K562 (cell line): ENCODE measurements around the gene RPUSD1. TPM values are rescaled to one million over a fixed set of nuclear protein-coding genes. Genes with fewer than 3 reads are reported as not detected.

Experiments
- BMI1 ChIP-seq: fragments of 150-350 bp; IDR thresholded peaks from 2 replicates; pipeline ENCODE4 v1.6.1; 2014; ENCODE audit warnings: low read length
- BRF1 ChIP-seq: IDR thresholded peaks from 3 replicates; pipeline ENCODE4 v1.6.1; 2011; ENCODE audit warnings: borderline replicate concordance, mild to moderate bottlenecking; ENCODE audit not compliant: insufficient read length; ENCODE audit errors: extremely low read depth
- CHD2 ChIP-seq: IDR thresholded peaks from 2 replicates; pipeline ENCODE4 v1.6.1; 2011; ENCODE audit warnings: low read depth, low read length
- CREB1 ChIP-seq, 2 experiments: sonication (generic) in 1 of 2; formaldehyde crosslinking in 1 of 2; IDR thresholded peaks; 2 replicates each; pipeline versions ENCODE4 v1.6.1 to v1.8.0; 2012 to 2022; ENCODE audit warnings: inconsistent platforms in 1 of 2, mild to moderate bottlenecking in 1 of 2, missing genetic modification reagents in 1 of 2, moderate library complexity in 1 of 2
- CREM ChIP-seq: IDR thresholded peaks from 2 replicates; pipeline ENCODE4 v1.6.1; 2014; ENCODE audit warnings: antibody characterized with exemption, low read depth
- CTBP1 ChIP-seq: fragments of 450-650 bp; IDR thresholded peaks from 2 replicates; pipeline ENCODE4 v1.6.1; 2016; ENCODE audit warnings: borderline replicate concordance
- FIP1L1 ChIP-seq: fragments of 200-400 bp; formaldehyde crosslinking; IDR thresholded peaks from 2 replicates; pipeline ENCODE4 v1.6.1; 2018; ENCODE audit warnings: mild to moderate bottlenecking, low read depth, low read length; ENCODE audit not compliant: poor library complexity, severe bottlenecking
- FOXP1 ChIP-seq: sonication (generic); formaldehyde crosslinking; IDR thresholded peaks from 2 replicates; pipeline ENCODE4 v1.8.0; 2022; ENCODE audit warnings: mild to moderate bottlenecking, missing genetic modification reagents
- FUS ChIP-seq: fragments of 200-400 bp; formaldehyde crosslinking; optimal IDR thresholded peaks from 2 replicates; pipeline ENCODE3; 2017; ENCODE audit warnings: low read depth, low read length
- KLF1 ChIP-seq: fragments of 450-650 bp; IDR thresholded peaks from 2 replicates; pipeline ENCODE4 v1.6.1; 2016; ENCODE audit warnings: missing genetic modification characterization, missing compliant biosample characterization
- LCOR ChIP-seq: sonication (generic); formaldehyde crosslinking; IDR thresholded peaks from 2 replicates; pipeline ENCODE4 v1.8.0; 2022; ENCODE audit warnings: mild to moderate bottlenecking, missing genetic modification reagents
- MAX ChIP-seq: sonication (generic); formaldehyde crosslinking; IDR thresholded peaks from 2 replicates; pipeline ENCODE4 v1.9.0; 2022; ENCODE audit warnings: mild to moderate bottlenecking, missing genetic modification reagents
- NFE2L1 ChIP-seq: fragments of 450-650 bp; IDR thresholded peaks from 2 replicates; pipeline ENCODE4 v1.6.1; 2016; ENCODE audit warnings: missing genetic modification characterization, low read depth, mild to moderate bottlenecking, missing compliant biosample characterization, moderate library complexity, borderline replicate concordance
- NRF1 ChIP-seq, 2 experiments: fragments of 450-650 bp; IDR thresholded peaks in 1 of 2; conservative IDR thresholded peaks in 1 of 2; 2 replicates each; pipeline ENCODE4 v1.6.1; 2014; ENCODE audit warnings: mild to moderate bottlenecking in 2 of 2
- OTX1 ChIP-seq: fragments of 450-650 bp; formaldehyde crosslinking; IDR thresholded peaks from 2 replicates; pipeline ENCODE4 v1.4.0; 2022; ENCODE audit warnings: mild to moderate bottlenecking
- TRIM24 ChIP-seq, 2 experiments: fragments of 450-650 bp; IDR thresholded peaks; 2 replicates each; pipeline ENCODE4 v1.6.1; 2016
- ZBTB12 ChIP-seq: fragments of 250-450 bp; sonication (Bioruptor Pico); IDR thresholded peaks from 2 replicates; pipeline ENCODE4 v1.4.0; 2020
- ZFX ChIP-seq: sonication (generic); formaldehyde crosslinking; IDR thresholded peaks from 2 replicates; pipeline ENCODE4 v1.8.0; 2022; ENCODE audit warnings: mild to moderate bottlenecking, missing genetic modification reagents, moderate library complexity
- ZNF395 ChIP-seq: fragments of 200-800 bp; sonication (Bioruptor generic); IDR thresholded peaks from 2 replicates; pipeline ENCODE4 v1.6.1; 2017; ENCODE audit warnings: missing genetic modification characterization, missing compliant biosample characterization
- ZNF639 ChIP-seq, 2 experiments: fragments of 200-800 bp in 1 of 2; sonication (Bioruptor generic) in 1 of 2; sonication (generic) in 1 of 2; formaldehyde crosslinking in 1 of 2; IDR thresholded peaks in 1 of 2; conservative IDR thresholded peaks in 1 of 2; 2 replicates each; pipeline versions ENCODE4 v1.5.0 to v1.6.1; 2016 to 2020; ENCODE audit warnings: missing compliant biosample characterization in 1 of 2, missing genetic modification characterization in 1 of 2, missing genetic modification reagents in 1 of 2
- ZNF699 ChIP-seq: fragments of 250-450 bp; sonication (Bioruptor Pico); IDR thresholded peaks from 2 replicates; pipeline ENCODE4 v1.8.0; 2021; ENCODE audit warnings: mild to moderate bottlenecking, moderate library complexity; ENCODE audit not compliant: insufficient replicate concordance
- ZNF766 ChIP-seq: fragments of 200-800 bp; sonication (Bioruptor generic); conservative IDR thresholded peaks from 2 replicates; pipeline ENCODE4 v1.6.1; 2016; ENCODE audit warnings: missing genetic modification characterization, missing compliant biosample characterization
- polyA plus RNA-seq, 8 experiments: library from polyadenylated mRNA; depleted of rRNA in 4 of 8; stranded (reverse) in 5 of 8; unstranded in 3 of 8; fragments of >200 nt; fragmentation: Nextera tagmentation in 2 of 8; fragmentation: Illumina TruSeq in 1 of 8; extraction: Ambion mirVana in 2 of 8; extraction: Trizol in 1 of 8; gene quantifications; 2 replicates each; pipeline versions ENCODE4 v1.2.1 to v1.2.3, GENCODE V29; 2011 to 2014; ENCODE audit warnings: inconsistent platforms in 1 of 8, missing spikeins in 1 of 8
- total RNA-seq, 7 experiments: library from RNA; depleted of rRNA in 6 of 7; stranded (reverse); fragments of >200 nt in 6 of 7; fragmentation: Illumina TruSeq in 2 of 7; extraction: Trizol in 2 of 7; gene quantifications; 2 replicates each; pipeline versions ENCODE4 v1.2.1 to v1.2.3, GENCODE V29; 2011 to 2021; ENCODE audit warnings: low replicate concordance in 1 of 7

Gene RPUSD1
- total and polyA plus RNA-seq, 9 of the 15 experiments (the other 6 are each of a cell fraction or from before 2014, with no cell fraction given) = 0.45 to 56.6 (median 12.0) TPM

GRCh38 chr16:807347-808084, 19.3 kb upstream of the RPUSD1 start (continued):
- TF ChIP-seq ZNF699 (CRISPR knock-in tag) = no peak
- peak; percentile 95 for TF ChIP-seq ZBTB12 (CRISPR knock-in tag)
- TF ChIP-seq CREB1 (IDR thresholded peaks at IDR 0.05) = peak; percentile 96
- peak; percentile 98 for TF ChIP-seq CREB1 (CRISPR knock-in tag; IDR thresholded peaks at IDR 0.05)
- TF ChIP-seq FIP1L1 = peak; percentile 49
- peak; percentile 42; the same call in 1 of the 2 replicates for TF ChIP-seq KLF1 (tag)
- peak; percentile 90 for TF ChIP-seq ZNF766
- TF ChIP-seq LCOR (CRISPR knock-in tag) = peak; percentile 62
- TF ChIP-seq TRIM24 (IDR thresholded peaks at IDR 0.05) = peak in 1 of 2 experiments; percentile 36; a peak in 1 of 4 replicates
- TF ChIP-seq CREM = peak; percentile 98
- peak; percentile 97 for TF ChIP-seq ZFX (CRISPR knock-in tag)
- TF ChIP-seq BMI1 = no peak
- TF ChIP-seq CHD2 = peak; percentile 22; the same call in 1 of the 2 replicates
- TF ChIP-seq NRF1 (conservative IDR thresholded peaks at IDR 0.05 in 1 of 2, IDR thresholded peaks at IDR 0.05 in 1 of 2) = peak; percentile 94 to 95
- peak in 1 of 2 experiments; percentile 98; a peak in 2 of 4 replicates for TF ChIP-seq ZNF639 (CRISPR knock-in tag; conservative IDR thresholded peaks at IDR 0.05 in 1 of 2, IDR thresholded peaks at IDR 0.05 in 1 of 2)
- TF ChIP-seq BRF1 = no peak
- TF ChIP-seq MAX = peak; percentile 66; the same call in 1 of the 2 replicates
- TF ChIP-seq CTBP1 = peak; percentile 57; the same call in 1 of the 2 replicates
- peak; percentile 73; the same call in 1 of the 2 replicates for TF ChIP-seq ZNF395 (CRISPR knock-in tag)
- no peak for TF ChIP-seq OTX1 (CRISPR knock-in tag)
- no peak for TF ChIP-seq FOXP1 (CRISPR knock-in tag)
- no peak for TF ChIP-seq FUS
- TF ChIP-seq NFE2L1 (tag) = no peak
